IPS-18a (cell line): ENCODE results near the gene GNG2.

ENCODE experiments used
- H3K27ac ChIP-seq: one replicate; pipeline ENCODE4 v1.5.1; 2013; ENCODE audit warnings: low read length
- H3K27me3 ChIP-seq: one replicate; pipeline ENCODE4 v1.6.1; 2013; ENCODE audit warnings: mild to moderate bottlenecking, low read length; ENCODE audit not compliant: control insufficient read depth, insufficient read depth
- H3K36me3 ChIP-seq: one replicate; pipeline ENCODE4 v1.6.1; 2013; ENCODE audit warnings: low read depth, low read length; ENCODE audit not compliant: control insufficient read depth
- H3K4me1 ChIP-seq: one replicate; pipeline ENCODE4 v1.6.1; 2013; ENCODE audit warnings: low read depth, low read length; ENCODE audit not compliant: control insufficient read depth
- H3K4me3 ChIP-seq: one replicate; pipeline ENCODE4 v1.5.1; 2013; ENCODE audit warnings: low read length
- H3K9ac ChIP-seq: one replicate; pipeline ENCODE4 v1.6.1; 2013; ENCODE audit warnings: mild to moderate bottlenecking, low read length, moderate library complexity
- H3K9me3 ChIP-seq: one replicate; pipeline ENCODE4 v1.6.1; 2013; ENCODE audit warnings: low read depth, low read length; ENCODE audit not compliant: control insufficient read depth

GNG2 gene

GRCh38 chr14:51979088-51979709 lies 118.8 kb downstream of the GNG2 start:
- Histone ChIP-seq H3K27ac (no peak overlapping the region), H3K9ac (no peak overlapping the region), H3K4me3 (no peak overlapping the region), H3K9me3 (no peaks in the 10 kb centered on the region), H3K36me3 (no peaks in the 10 kb centered on the region), H3K4me1 (no peaks in the 10 kb centered on the region), H3K27me3 (no peaks in the 10 kb centered on the region)

GRCh38 chr14:51981218-51981854 lies 120.9 kb downstream of the GNG2 start:
- no peaks in the 10 kb centered on the region for H3K4me1 ChIP-seq
- peaks cover 4% of the 10 kb centered on the region for H3K27me3 ChIP-seq
- no peak overlapping the region for H3K9ac ChIP-seq
- no peaks in the 10 kb centered on the region for H3K9me3 ChIP-seq
- no peak overlapping the region for H3K4me3 ChIP-seq
- H3K27ac ChIP-seq: no peak overlapping the region
- no peaks in the 10 kb centered on the region for H3K36me3 ChIP-seq

GRCh38 chr14:51988221-51988620 lies 127.8 kb downstream of the GNG2 start:
- Histone ChIP-seq H3K27me3 (peaks cover 4% of the 10 kb centered on the region), H3K9ac (no peak overlapping the region), H3K4me1 (peaks cover 6% of the 10 kb centered on the region), H3K9me3 (no peaks in the 10 kb centered on the region), H3K27ac (no peak overlapping the region), H3K4me3 (no peak overlapping the region), H3K36me3 (peaks cover 24% of the 10 kb centered on the region)

DNA sequence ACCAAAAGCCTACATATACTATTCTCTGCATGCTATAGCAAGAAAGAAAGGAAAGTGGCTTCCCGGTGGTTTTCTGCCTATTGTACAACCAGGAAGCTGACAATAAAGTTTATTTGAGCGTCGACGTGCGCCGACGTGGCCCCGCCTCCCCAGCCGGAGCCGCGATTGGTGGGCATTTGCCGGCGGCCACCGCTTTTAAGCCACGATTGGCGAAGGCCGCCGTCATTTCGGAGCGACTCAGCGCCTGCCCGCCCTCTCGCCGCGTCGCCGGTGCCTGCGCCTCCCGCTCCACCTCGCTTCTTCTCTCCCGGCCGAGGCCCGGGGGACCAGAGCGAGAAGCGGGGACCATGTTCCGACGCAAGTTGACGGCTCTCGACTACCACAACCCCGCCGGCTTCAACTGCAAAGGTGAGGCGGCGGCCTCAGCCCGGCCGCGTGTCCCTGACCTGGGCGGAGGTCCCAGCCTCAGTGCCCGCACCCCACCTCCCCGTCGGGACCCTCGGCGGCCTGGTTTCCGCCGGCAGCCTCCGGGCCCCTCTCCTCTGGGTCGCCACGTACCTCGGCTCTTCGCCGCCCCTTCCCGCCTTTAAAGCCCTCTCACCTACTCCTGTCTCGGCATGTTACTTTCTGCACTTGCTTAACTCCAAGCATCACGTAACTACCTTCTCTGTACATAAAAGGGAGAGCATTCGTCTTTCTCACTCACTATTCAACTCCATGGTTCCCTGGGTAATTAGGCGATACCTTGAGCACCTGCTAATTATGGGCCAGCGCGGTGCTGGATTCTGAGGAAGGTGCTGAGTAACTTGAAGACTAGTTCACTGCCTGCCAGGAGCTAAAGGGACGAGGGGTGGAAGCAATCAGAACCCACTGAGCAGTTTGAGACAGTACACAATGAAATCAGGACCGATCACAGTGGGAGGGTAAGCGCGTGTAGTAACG lies 129.2 kb downstream of the GNG2 start, which contains the start of gene RTRAF:
Gene RTRAF (plus strand): TSS at position 254 of the 942 bp plus-strand sequence. CDS start 94 bp downstream, at position 348.
- H3K27ac ChIP-seq: peak within 1 kb of the TSS; percentile 73
- peak within 1 kb of the TSS; percentile 92 for H3K9ac ChIP-seq
- peaks cover 4% of the 10 kb centered on the region for H3K27me3 ChIP-seq
- no peaks in the 10 kb centered on the region for H3K9me3 ChIP-seq
- H3K4me1 ChIP-seq: peaks cover 6% of the 10 kb centered on the region
- peak within 1 kb of the TSS; percentile 92 for H3K4me3 ChIP-seq
- peaks cover 38% of the 10 kb centered on the region for H3K36me3 ChIP-seq

- Histone ChIP-seq H3K36me3 (peaks cover 47% of the 10 kb centered on the region), H3K27ac (no peak overlapping the region), H3K9me3 (no peaks in the 10 kb centered on the region)
Measured at GRCh38 chr14:51990488-51990887, 130.1 kb downstream of the GNG2 start.

GRCh38 chr14:51993285-51993920 lies 133.0 kb downstream of the GNG2 start:
- Histone ChIP-seq H3K4me3 (no peak overlapping the region), H3K4me1 (peaks cover 6% of the 10 kb centered on the region), H3K9ac (no peak overlapping the region), H3K27ac (no peak overlapping the region), H3K27me3 (no peaks in the 10 kb centered on the region), H3K9me3 (no peaks in the 10 kb centered on the region), H3K36me3 (peaks cover 72% of the 10 kb centered on the region)

More at GRCh38 chr14:51990488-51990887, 130.1 kb downstream of the GNG2 start:
- Histone ChIP-seq H3K27me3 (no peaks in the 10 kb centered on the region), H3K4me3 (peak overlapping the region; percentile 92), H3K9ac (peak overlapping the region; percentile 92), H3K4me1 (peaks cover 6% of the 10 kb centered on the region)

- Histone ChIP-seq H3K9me3 (no peaks in the 10 kb centered on the region), H3K4me1 (no peaks in the 10 kb centered on the region), H3K9ac (no peak overlapping the region), H3K27me3 (no peaks in the 10 kb centered on the region), H3K4me3 (no peak overlapping the region), H3K27ac (no peak overlapping the region), H3K36me3 (peaks cover 96% of the 10 kb centered on the region)
Measured at GRCh38 chr14:51996148-51996746, 135.8 kb downstream of the GNG2 start.

- Histone ChIP-seq H3K4me3 (no peak overlapping the region), H3K4me1 (no peaks in the 10 kb centered on the region), H3K36me3 (peaks cover 96% of the 10 kb centered on the region), H3K9ac (no peak overlapping the region), H3K27ac (no peak overlapping the region), H3K27me3 (no peaks in the 10 kb centered on the region), H3K9me3 (no peaks in the 10 kb centered on the region)
Measured at GRCh38 chr14:51998348-51998747, 137.9 kb downstream of the GNG2 start.

- no peak overlapping the region for H3K9ac ChIP-seq
- H3K27me3 ChIP-seq: no peaks in the 10 kb centered on the region
- no peak overlapping the region for H3K27ac ChIP-seq
- H3K4me1 ChIP-seq: no peaks in the 10 kb centered on the region
- H3K9me3 ChIP-seq: no peaks in the 10 kb centered on the region
- no peak overlapping the region for H3K4me3 ChIP-seq
- H3K36me3 ChIP-seq: peaks cover 96% of the 10 kb centered on the region
Measured at GRCh38 chr14:51999084-51999483, 138.7 kb downstream of the GNG2 start.

- Histone ChIP-seq H3K36me3 (peaks cover 96% of the 10 kb centered on the region), H3K27ac (no peak overlapping the region), H3K9ac (no peak overlapping the region), H3K4me3 (no peak overlapping the region), H3K4me1 (no peaks in the 10 kb centered on the region), H3K27me3 (no peaks in the 10 kb centered on the region), H3K9me3 (no peaks in the 10 kb centered on the region)
Measured at GRCh38 chr14:52000019-52000582, 139.7 kb downstream of the GNG2 start.
